Measurements from ENCODE around the gene NCR3LG1.

DNA sequence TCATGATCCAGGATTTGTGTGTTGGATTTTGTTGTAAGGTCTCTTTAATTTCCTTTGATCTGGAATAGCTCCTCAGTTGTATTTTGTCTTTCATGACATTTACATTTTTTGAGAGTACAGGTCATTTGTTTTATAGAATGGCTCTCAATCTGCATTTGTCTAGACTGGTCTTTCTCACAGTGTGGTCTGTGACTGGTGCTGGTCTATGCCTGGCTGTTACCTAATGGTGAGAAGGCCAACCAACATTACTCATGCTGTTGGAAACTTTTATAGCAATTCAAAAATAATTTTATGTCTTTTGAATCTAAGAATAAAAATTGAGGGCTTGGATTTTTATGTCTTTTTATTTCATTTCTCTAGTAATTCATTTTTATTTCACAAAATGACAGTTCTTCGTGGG, 3.9 kb upstream of the NCR3LG1 start:
- TF ChIP-seq RCOR1 (IDR thresholded peaks at IDR 0.05; ENCODE audit: insufficient replicate concordance, low read length) = no peak
- no peak for TF ChIP-seq CEBPB (IDR thresholded peaks at IDR 0.05; ENCODE audit: low read depth, low read length)
- TF ChIP-seq SMC3 (IDR thresholded peaks at IDR 0.05; ENCODE audit: low read depth, low read length) = no peak
